Mesenchymal stem cell (in vitro differentiated cells and primary cell): ENCODE data around the gene DTD2.
A peak's percentile ranks its signal among the peaks of the same experiment; 100 is the strongest.

Source experiments
- DNase-seq: peaks from one replicate; pipeline ENCODE4 v3.0.0-alpha.2; 2013
- H2AFZ ChIP-seq: one replicate; pipeline ENCODE4 v1.6.1; 2013; ENCODE audit warnings: low read depth, mild to moderate bottlenecking, control low read depth, inconsistent platforms, low read length, moderate library complexity
- H2AK5ac ChIP-seq: 2 replicates; pipeline ENCODE4 v1.6.1; 2013; ENCODE audit warnings: low read length, moderate library complexity, mild to moderate bottlenecking, inconsistent platforms; ENCODE audit not compliant: severe bottlenecking
- H2BK120ac ChIP-seq: one replicate; pipeline ENCODE4 v1.6.1; 2013; ENCODE audit warnings: low read depth, mild to moderate bottlenecking, inconsistent platforms, low read length, moderate library complexity
- H2BK12ac ChIP-seq, 2 experiments: one replicate each; pipeline ENCODE4 v1.6.1; 2013; ENCODE audit warnings: inconsistent platforms in 2 of 2, low read length in 2 of 2, mild to moderate bottlenecking in 2 of 2, moderate library complexity in 2 of 2, control low read depth in 1 of 2
- H2BK15ac ChIP-seq: one replicate; pipeline ENCODE4 v1.6.1; 2013; ENCODE audit warnings: mild to moderate bottlenecking, low read depth, inconsistent platforms; ENCODE audit not compliant: poor library complexity, severe bottlenecking
- H2BK5ac ChIP-seq: 2 replicates; pipeline ENCODE4 v1.6.1; 2013; ENCODE audit warnings: low read depth, mild to moderate bottlenecking, low read length, control low read depth, inconsistent platforms; ENCODE audit not compliant: poor library complexity, severe bottlenecking
- H3K14ac ChIP-seq, 2 experiments: one replicate each; pipeline ENCODE4 v1.6.1; 2013; ENCODE audit warnings: inconsistent platforms in 2 of 2, low read length in 2 of 2, control low read depth in 1 of 2, mild to moderate bottlenecking in 1 of 2, moderate library complexity in 1 of 2
- H3K18ac ChIP-seq, 2 experiments: one replicate each; pipeline ENCODE4 v1.6.1; 2013; ENCODE audit warnings: inconsistent platforms in 2 of 2, low read length in 2 of 2, control low read depth in 1 of 2, low read depth in 1 of 2, mild to moderate bottlenecking in 1 of 2
- H3K23ac ChIP-seq, 2 experiments: one replicate each; pipeline ENCODE4 v1.6.1; 2013; ENCODE audit warnings: inconsistent platforms in 2 of 2, low read length in 2 of 2, mild to moderate bottlenecking in 2 of 2, moderate library complexity in 2 of 2, control low read depth in 1 of 2
- H3K27ac ChIP-seq: 2 replicates; pipeline ENCODE4 v1.5.1; 2013; ENCODE audit warnings: mild to moderate bottlenecking, moderate library complexity, low read length, control low read depth, inconsistent platforms; ENCODE audit not compliant: poor library complexity, severe bottlenecking
- H3K27me3 ChIP-seq, 2 experiments: 2 replicates each; pipeline versions ENCODE4 v1.6.1 to v1.7.0; 2013; ENCODE audit warnings: low read length in 2 of 2, mild to moderate bottlenecking in 2 of 2, moderate library complexity in 2 of 2, control low read depth in 1 of 2, inconsistent platforms in 1 of 2; ENCODE audit not compliant: control insufficient read depth in 1 of 2, insufficient read depth in 1 of 2
- H3K36me3 ChIP-seq, 2 experiments: 2 replicates each; pipeline versions ENCODE4 v1.6.1 to v1.7.0; 2013; ENCODE audit warnings: low read length in 2 of 2, control low read depth in 1 of 2, inconsistent platforms in 1 of 2, low read depth in 1 of 2, mild to moderate bottlenecking in 1 of 2; ENCODE audit not compliant: insufficient read depth in 2 of 2, control insufficient read depth in 1 of 2
- H3K4ac ChIP-seq, 2 experiments: one replicate each; pipeline ENCODE4 v1.6.1; 2013; ENCODE audit warnings: inconsistent platforms in 2 of 2, low read length in 2 of 2, mild to moderate bottlenecking in 2 of 2, moderate library complexity in 2 of 2, control low read depth in 1 of 2, low read depth in 1 of 2
- H3K4me1 ChIP-seq: 2 replicates; pipeline ENCODE4 v1.6.1; 2013; ENCODE audit warnings: low read depth, low read length, control low read depth; ENCODE audit not compliant: control insufficient read depth, insufficient read depth
- H3K4me2 ChIP-seq: 2 replicates; pipeline ENCODE4 v1.6.1; 2013; ENCODE audit warnings: low read length, mild to moderate bottlenecking, inconsistent platforms; ENCODE audit not compliant: poor library complexity, severe bottlenecking
- H3K4me3 ChIP-seq, 2 experiments: 2 replicates each; pipeline versions ENCODE4 v1.5.1 to v1.7.0; 2013; ENCODE audit warnings: low read length in 2 of 2, mild to moderate bottlenecking in 2 of 2, control low read depth in 1 of 2, low read depth in 1 of 2; ENCODE audit not compliant: insufficient read depth in 1 of 2
- H3K79me1 ChIP-seq: replicated peaks from 2 replicates; pipeline ENCODE4 v1.6.1; 2013; ENCODE audit warnings: mild to moderate bottlenecking, control low read depth, low read length, inconsistent platforms; ENCODE audit not compliant: poor library complexity, severe bottlenecking
- H3K9ac ChIP-seq: 2 replicates; pipeline ENCODE4 v1.7.0; 2013; ENCODE audit warnings: mild to moderate bottlenecking, low read length, moderate library complexity
- H3K9me3 ChIP-seq: 2 replicates; pipeline ENCODE4 v1.7.0; 2013; ENCODE audit warnings: mild to moderate bottlenecking, low read length; ENCODE audit not compliant: control insufficient read depth
- H4K8ac ChIP-seq: one replicate; pipeline ENCODE4 v1.6.1; 2013; ENCODE audit warnings: inconsistent platforms, mild to moderate bottlenecking, low read length, moderate library complexity
- H4K91ac ChIP-seq: one replicate; pipeline ENCODE4 v1.6.1; 2013; ENCODE audit warnings: mild to moderate bottlenecking, low read length, inconsistent platforms
- WGBS: methylation state at CpG from one replicate; pipeline ENCODE4 v1.1.7; 2013; ENCODE audit warnings: mixed read lengths; 5-methylcytosine and 5-hydroxymethylcytosine counted together

DTD2 gene

GRCh38 chr14:31414190-31414833 lies 43.0 kb downstream of the DTD2 start:
- Histone ChIP-seq H2BK5ac (no peak overlapping the region), H3K36me3 (no peaks in the 10 kb centered on the region), H3K4me3 (no peak overlapping the region), H3K4me2 (no peak overlapping the region), H3K9ac (no peak overlapping the region), H3K14ac (no peak overlapping the region), H3K9me3 (no peaks in the 10 kb centered on the region), H2AFZ (no peak overlapping the region), H2BK12ac (no peak overlapping the region), H3K27me3 (no peaks in the 10 kb centered on the region), H2BK15ac (no peak overlapping the region), H2AK5ac (no peak overlapping the region), H4K8ac (no peak overlapping the region), H3K27ac (no peak overlapping the region), H3K4ac (no peak overlapping the region), H3K79me1 (peaks cover 15% of the 10 kb centered on the region), H3K4me1 (no peaks in the 10 kb centered on the region), H3K18ac (no peak overlapping the region), H2BK120ac (no peak overlapping the region), H4K91ac (no peak overlapping the region), H3K23ac (no peak overlapping the region)
- DNase-seq = peak; percentile 19
- WGBS = no CpG with 5 or more reads among the region's 1 CpG

- WGBS = 51% methylated on average over 2 of the region's 2 CpGs
- no peak overlapping the region for H3K4me2 ChIP-seq
Measured at GRCh38 chr14:31411218-31411727, 46.0 kb downstream of the DTD2 start.

GRCh38 chr14:31410048-31410650 lies 47.2 kb downstream of the DTD2 start:
- Histone ChIP-seq H4K8ac (no peak overlapping the region), H3K14ac (no peak overlapping the region), H3K9me3 (no peaks in the 10 kb centered on the region), H2BK15ac (no peak overlapping the region), H3K79me1 (peaks cover 15% of the 10 kb centered on the region), H3K4me1 (no peaks in the 10 kb centered on the region), H3K36me3 (peaks cover 0 to 3% of the 10 kb centered on the region in 2 experiments), H2BK5ac (no peak overlapping the region), H3K4ac (no peak overlapping the region), H2AFZ (no peak overlapping the region), H3K4me2 (no peak overlapping the region), H3K27ac (no peak overlapping the region), H3K23ac (no peak overlapping the region), H2BK120ac (no peak overlapping the region), H2BK12ac (no peak overlapping the region), H3K18ac (no peak overlapping the region), H4K91ac (no peak overlapping the region), H3K9ac (no peak overlapping the region), H3K4me3 (no peak overlapping the region), H3K27me3 (no peaks in the 10 kb centered on the region), H2AK5ac (no peak overlapping the region)
- WGBS = 97% methylated on average over 3 of the region's 3 CpGs
- DNase-seq = no peak

More at GRCh38 chr14:31411218-31411727, 46.0 kb downstream of the DTD2 start:
- Histone ChIP-seq H3K36me3 (peaks cover 0 to 3% of the 10 kb centered on the region in 2 experiments), H3K23ac (no peak overlapping the region), H2BK15ac (no peak overlapping the region), H3K4me1 (no peaks in the 10 kb centered on the region), H3K79me1 (peaks cover 14% of the 10 kb centered on the region), H3K9ac (peak overlapping the region; percentile 21), H3K18ac (no peak overlapping the region), H3K4me3 (no peak overlapping the region), H2BK12ac (no peak overlapping the region), H4K8ac (no peak overlapping the region), H2BK5ac (no peak overlapping the region), H4K91ac (no peak overlapping the region), H3K9me3 (no peaks in the 10 kb centered on the region), H3K27ac (no peak overlapping the region), H3K4ac (no peak overlapping the region), H3K14ac (no peak overlapping the region), H2BK120ac (no peak overlapping the region), H3K27me3 (no peaks in the 10 kb centered on the region), H2AK5ac (no peak overlapping the region), H2AFZ (no peak overlapping the region)
- peak; percentile 55 for DNase-seq

GRCh38 chr14:31408421-31408820 lies 48.9 kb downstream of the DTD2 start:
- DNase-seq = no peak
- Histone ChIP-seq H3K4me1 (no peaks in the 10 kb centered on the region), H3K23ac (no peak overlapping the region), H3K4me2 (no peak overlapping the region), H4K8ac (no peak overlapping the region), H3K4me3 (no peak overlapping the region), H2BK120ac (no peak overlapping the region), H3K9me3 (no peaks in the 10 kb centered on the region), H2AFZ (no peak overlapping the region), H2BK12ac (no peak overlapping the region), H3K27ac (no peak overlapping the region), H3K79me1 (peaks cover 25% of the 10 kb centered on the region), H2BK15ac (no peak overlapping the region), H2BK5ac (no peak overlapping the region), H3K18ac (no peak overlapping the region), H3K27me3 (no peaks in the 10 kb centered on the region), H3K9ac (no peak overlapping the region), H2AK5ac (no peak overlapping the region), H3K36me3 (peaks cover 0 to 3% of the 10 kb centered on the region in 2 experiments), H4K91ac (no peak overlapping the region), H3K4ac (no peak overlapping the region), H3K14ac (no peak overlapping the region)
- no CpG with 5 or more reads among the region's 1 CpG for WGBS
